Left forelimb (tissue), 1 donor: Measurements from ENCODE around the gene HHIPL1.
"Not testable (repeated sequence)": the region's sequence is repeated elsewhere in the genome, so short reads cannot be mapped to it uniquely, and the experiment has no call there.

ENCODE experiments used
- DNase-seq: peaks from one replicate; pipeline ENCODE4 v3.0.0-alpha.2; 2018; ENCODE audit warnings: low spot score

Gene HHIPL1

DNA sequence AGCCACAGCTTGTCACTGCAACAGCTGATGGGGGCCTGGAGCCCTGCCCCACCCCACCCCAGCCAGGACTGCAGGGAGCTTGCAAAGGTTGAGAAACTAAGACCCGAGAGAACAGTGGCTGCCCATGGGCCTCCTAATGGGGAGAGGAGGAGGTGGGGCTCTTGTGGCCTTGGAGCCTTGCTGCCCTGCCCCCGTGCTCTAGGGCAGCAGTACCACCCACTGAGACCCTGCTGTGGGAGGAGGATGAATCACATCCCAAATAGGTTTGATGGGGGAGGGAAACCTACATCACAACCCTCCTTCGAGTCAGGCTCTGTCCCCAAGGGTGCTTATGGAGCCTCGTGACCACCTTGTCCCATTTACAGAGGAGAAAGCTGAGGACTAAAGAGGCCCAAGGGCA is 15.9 kb downstream of the HHIPL1 start:
- DNase-seq, result no peak

GRCh38 chr14:99661206-99661605 is 16.3 kb downstream of the HHIPL1 start:
- DNase-seq, result not testable (repeated sequence)

DNA sequence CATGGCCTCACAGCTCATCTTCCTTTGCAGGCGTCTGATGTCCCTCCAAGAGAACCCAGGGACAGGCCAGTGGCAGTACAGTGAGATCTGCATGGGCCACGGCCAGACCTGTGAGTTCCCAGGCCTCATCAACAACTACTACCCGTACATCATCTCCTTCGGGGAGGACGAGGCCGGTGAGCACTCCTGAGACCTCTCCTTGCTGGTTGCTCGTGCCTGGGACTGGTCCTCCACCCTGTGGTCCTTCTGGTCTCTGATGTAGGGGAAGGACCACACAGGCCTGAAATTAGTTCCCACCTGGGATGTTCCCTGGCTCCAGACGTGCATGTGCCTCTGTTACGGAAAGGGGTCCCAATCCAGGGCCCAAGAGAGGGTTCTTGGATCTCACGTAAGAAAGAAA is 17.9 kb downstream of the HHIPL1 start:
- no peak for DNase-seq

DNA sequence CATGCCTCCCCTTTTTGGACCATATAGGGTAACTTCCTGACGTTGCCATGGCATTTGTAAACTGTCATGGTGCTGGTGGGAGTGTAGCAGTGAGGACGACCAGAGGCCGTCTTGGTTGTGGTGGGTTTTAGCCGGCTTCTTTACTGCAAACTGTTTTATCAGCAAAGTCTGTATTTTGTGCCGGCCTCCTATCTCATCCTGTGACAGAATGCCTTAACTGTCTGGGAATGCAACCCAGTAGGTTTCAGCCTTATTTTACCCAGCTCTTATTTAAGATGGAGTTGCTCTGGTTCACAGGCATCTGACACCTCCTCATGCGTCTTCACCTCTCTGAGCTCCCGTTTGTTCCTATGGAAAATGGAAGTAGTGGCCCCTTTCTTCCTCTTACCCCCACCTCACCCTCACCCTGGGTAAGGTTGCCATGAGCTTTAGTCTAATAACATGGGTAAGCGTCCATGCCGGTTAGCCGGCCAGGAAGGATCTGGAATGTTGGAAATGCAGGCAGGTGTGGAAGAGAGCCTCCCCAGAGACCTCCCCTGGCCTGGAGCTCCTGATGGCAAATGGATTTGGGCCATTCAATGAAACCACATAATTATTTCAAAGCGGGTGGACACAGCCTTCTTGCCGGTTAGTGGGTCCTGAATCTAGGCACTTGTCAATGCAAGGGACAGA is 18.6 kb downstream of the HHIPL1 start:
- DNase-seq, result no peak

DNA sequence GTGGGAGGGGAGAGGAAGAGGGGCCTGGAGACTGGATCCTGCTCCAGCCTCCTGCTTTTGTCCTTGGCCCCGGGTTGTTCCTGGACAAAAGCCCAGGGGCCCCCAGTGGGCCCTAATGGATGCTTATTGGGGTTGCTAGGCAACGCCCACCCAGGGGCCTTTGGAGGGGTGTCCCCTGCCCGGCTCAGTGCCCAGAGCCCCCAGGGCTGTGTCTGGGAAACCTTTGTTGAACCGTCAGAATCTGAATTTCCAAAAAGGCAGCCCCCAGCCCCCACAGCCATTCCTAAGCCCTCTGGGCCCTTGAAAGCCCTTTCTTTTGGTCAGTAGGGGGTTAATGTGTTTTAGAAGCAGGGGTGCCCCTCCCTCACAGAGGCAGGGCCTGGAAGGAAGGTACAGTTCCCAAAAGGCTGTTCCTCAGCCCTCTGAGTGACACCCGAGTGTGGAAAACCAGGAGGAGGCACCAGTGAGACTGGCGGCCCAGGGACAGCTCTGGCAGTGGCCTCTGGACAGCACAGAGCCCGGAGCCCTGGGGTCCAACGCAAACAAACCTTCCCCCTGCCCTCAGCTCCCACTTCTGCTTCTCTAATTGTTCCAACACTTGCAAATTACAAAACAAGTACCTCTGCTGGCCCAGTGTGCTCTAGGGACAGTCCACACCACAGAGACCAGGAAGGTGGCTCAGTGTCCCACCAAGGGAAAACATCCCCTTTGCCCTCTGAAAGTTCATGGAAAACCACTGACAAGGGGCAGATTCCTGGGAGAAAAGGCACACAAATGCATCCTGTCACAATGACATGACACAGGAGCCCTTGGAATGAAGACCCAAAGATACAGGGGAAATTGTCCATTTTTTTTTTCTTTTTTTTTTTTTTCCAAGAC is 19.4 kb downstream of the HHIPL1 start:
- DNase-seq, result no peak

- no peak for DNase-seq
Observed at GRCh38 chr14:99664937-99665273, 20.0 kb downstream of the HHIPL1 start.

GRCh38 chr14:99666533-99666932 is 21.6 kb downstream of the HHIPL1 start:
- no peak for DNase-seq

DNA sequence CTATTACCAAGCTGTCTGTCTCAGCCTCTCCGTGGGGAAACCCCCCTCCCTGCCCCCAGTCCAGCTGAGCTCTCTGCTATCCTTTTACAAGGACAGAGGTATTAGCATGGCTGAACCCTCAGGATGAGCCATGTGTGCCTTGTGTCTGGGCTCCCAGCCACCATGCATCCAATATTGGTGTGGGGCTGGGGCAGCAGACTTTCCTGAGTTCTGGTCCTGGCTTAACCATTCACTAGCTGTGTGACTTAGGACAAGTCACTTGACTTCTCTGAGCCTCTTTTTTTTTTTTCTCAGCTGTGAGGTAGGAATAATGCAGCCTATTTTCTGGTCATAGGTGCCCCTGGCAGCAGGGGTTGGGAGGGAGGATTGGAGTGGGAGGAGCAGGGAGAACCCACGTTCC is 22.1 kb downstream of the HHIPL1 start:
- no peak for DNase-seq

DNA sequence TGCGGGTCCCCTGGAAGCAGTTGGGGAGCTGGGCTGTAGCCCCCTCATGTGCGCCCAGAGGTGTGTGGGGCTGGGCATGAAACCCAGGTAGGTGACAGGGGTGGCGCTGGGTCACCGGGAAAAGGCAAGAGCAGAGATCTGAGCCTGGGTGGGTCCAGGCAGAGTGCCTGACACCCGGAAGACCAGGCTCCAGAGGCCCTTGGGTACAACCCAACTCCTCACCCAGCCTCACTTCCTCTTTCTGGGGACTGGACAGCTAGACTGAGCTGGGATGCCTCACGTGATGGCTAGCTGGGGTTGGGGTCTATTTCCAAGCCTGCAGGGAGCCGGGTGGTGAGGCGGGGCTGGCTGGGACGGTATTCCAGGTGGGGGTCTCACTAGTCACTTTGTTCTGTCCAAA is 22.9 kb downstream of the HHIPL1 start:
- no peak for DNase-seq

DNA sequence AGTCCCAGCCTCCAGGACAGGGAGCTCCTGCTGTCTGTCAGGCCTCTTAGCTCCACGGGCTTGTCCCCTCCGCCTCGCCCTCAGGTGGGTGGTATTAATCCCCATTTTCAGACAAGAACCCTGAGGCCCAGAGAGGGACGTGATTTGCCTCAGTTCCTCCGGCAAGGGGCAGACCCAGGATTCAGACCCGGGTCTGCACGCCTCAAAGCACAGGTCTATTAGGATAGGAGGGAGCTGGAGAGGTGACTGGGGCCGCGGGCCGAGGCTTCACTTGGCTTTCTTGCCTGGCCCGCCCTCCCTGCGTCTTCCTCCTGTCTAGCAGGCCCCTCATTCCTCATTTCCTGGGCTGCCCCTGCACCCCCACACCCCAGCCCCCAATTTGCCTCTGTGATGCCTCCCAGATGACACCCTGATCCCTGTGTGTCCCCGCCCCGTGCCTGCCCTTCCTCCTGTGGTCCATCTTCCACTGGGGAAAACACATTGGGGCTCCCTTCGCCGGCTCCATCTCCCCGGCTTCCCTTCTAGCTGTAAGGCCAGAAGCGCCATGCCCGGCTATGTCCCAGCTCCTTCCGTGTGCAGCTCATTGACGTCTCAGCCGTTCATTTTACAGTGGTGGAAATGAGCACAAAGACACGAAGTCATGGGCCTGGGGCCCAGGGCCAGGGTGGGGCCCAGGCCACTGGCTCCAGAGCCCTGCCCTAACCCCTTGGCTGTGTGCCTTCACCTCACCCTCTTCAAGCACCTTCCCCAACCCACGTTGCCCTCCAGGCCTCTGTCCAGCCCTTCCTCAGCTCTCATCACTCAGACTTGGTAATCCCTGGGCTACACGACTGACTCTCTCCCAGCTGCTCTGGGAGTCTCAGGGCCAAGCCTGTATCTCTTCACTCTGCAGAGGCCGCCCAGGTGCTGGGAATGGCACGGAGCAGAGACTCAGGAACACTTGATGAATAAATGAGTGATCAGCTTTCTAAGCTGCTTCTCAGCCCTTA is 23.7 kb downstream of the HHIPL1 start:
- DNase-seq, result no peak

- DNase-seq, result no peak
Observed at GRCh38 chr14:99670361-99671234, 25.7 kb downstream of the HHIPL1 start.

DNA sequence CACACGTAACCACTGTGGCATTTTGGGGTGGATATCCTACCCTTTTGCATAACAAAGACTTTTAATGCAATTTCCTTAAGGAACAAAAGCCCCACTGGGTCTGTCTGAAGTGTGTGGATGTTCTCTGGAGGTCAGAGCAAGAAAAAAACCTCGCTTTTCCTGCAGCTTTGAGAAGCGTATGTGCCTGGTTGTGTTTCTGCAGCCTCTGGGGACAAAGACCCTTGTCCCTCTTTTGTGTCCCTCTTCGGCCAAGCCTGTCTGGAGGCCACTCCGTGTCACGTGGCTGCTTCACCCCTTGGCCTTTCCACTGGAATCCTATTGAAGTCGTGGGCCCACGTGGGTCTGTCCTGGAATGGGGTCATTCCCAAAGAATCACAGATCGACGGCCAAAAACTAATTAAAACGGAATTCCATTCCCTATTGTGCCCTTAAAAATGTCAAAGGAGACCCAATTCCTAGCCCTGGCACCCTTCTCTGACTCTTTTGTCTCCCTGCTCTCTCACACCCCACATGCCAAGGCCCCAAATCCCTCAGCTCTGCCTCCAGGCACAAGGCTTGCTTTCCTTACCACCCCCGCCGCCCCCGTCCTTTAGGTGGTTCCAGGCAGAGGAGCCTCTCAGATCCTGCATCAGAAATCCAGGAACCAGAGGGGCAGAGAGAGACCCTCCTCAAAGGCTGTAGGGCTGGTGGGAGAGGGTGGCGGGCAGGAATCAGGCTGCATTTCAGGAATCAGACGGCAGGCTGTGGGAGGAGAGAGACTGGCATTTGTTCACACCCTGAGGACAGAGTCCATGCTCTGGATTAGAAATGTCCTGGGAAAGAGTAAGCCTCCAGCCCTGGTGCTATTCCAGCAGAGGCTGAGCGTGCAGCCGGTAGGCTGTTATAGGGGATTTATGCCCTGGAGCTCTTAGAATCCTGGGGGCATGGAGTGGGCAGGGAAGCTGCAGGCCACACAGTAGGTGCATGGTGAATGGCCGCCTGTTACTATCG is 26.6 kb downstream of the HHIPL1 start:
- DNase-seq, result no peak

GRCh38 chr14:99672506-99673304 is 27.8 kb downstream of the HHIPL1 start:
- no peak for DNase-seq

GRCh38 chr14:99673305-99674063 is 28.6 kb downstream of the HHIPL1 start:
- DNase-seq, result no peak

DNA sequence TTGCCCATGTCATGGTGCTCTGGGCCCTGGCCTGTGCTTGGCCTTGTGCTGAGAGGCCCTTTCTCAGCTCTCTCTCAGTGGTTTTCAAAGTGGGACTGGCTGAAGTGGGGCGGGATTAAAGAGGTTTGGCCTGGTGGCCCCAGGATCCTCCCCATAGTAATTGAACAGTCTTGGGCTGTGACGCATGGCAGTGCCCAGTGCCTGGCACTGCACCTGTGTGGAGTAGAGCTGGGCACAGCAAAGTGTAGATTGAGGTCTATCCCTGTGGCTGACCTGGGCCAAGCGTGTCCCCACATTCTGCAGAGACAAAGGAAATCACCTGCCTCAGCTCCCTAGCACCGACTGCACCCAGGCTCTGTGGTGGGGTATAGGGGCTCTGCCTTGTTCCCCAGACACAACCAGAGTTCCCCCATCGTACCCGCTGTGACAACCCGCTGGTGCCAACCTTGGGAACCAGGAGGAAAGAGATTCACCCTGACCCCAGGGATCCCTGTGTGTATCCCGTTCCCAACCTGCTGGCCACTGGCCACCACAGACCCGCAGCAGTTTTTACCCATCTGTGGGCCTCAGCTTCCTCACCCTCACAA is 29.2 kb downstream of the HHIPL1 start:
- no peak for DNase-seq

GRCh38 chr14:99674776-99675381 is 29.9 kb downstream of the HHIPL1 start:
- DNase-seq, result no peak

DNA sequence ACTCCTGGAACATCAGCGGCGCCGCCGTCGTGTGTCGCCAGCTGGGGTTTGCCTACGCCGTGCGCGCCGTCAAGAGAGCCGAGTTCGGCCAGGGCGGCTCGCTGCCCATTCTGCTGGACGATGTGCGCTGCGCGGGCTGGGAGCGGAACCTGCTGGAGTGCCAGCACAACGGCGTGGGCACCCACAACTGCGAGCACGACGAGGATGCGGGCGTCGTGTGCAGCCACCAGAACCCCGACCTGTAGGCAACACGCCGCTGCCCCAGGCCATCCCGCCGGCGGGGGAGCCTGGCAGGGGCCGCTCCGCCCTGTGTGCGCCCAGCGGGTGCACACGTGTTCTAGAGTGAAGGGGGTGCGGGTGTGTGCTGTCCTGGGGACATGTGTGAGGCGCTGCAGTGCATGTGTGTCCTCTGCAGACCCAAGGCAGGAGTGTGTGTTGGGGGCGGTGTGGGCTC is 30.5 kb downstream of the HHIPL1 start:
- DNase-seq, result no peak

DNA sequence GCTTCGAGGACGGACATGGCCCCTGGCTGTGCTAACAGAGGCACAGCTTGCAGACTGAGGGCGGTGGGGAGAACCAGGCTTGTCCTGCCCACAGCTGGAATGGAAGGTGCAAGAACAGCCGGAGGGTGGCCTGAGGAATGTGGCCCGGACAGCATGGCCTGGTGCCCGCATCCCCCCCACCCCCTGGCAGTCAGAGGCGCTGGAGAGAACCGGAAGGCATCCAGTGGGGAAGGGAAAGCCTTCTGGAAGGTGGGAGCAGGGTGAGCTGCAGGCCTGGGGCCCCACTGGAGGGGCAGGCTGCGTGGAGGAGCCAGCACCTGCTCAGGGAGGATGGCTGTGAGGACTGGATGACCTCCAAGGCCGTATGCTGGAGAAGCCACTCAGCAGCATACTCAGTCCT is 31.0 kb downstream of the HHIPL1 start:
- no peak for DNase-seq
